KMS-11 (cell line): ENCODE data around the gene DOC2B.

Experiments used
- H2AFZ ChIP-seq: fragments of 200-600 bp; sonication (generic); 2 replicates; pipeline ENCODE4 v1.6.1; 2016; ENCODE audit warnings: antibody characterized with exemption, mixed run types, low read depth
- H3K27ac ChIP-seq: fragments of 200-600 bp; sonication (generic); 2 replicates; pipeline ENCODE4 v1.6.1; 2016; ENCODE audit warnings: mild to moderate bottlenecking, mixed run types
- H3K27me3 ChIP-seq: fragments of 200-600 bp; sonication (generic); 2 replicates; pipeline ENCODE4 v1.6.1; 2017; ENCODE audit warnings: mild to moderate bottlenecking, low read depth, mixed run types, moderate library complexity; ENCODE audit not compliant: insufficient read depth
- H3K36me3 ChIP-seq: fragments of 200-600 bp; sonication (generic); 2 replicates; pipeline ENCODE4 v1.6.1; 2017; ENCODE audit warnings: mild to moderate bottlenecking, mixed run types; ENCODE audit not compliant: insufficient read depth
- H3K4me1 ChIP-seq: fragments of 200-600 bp; sonication (generic); 2 replicates; pipeline ENCODE4 v1.6.1; 2016; ENCODE audit warnings: mild to moderate bottlenecking, low read depth, mixed run types; ENCODE audit not compliant: poor library complexity, severe bottlenecking
- H3K4me2 ChIP-seq: fragments of 200-600 bp; sonication (generic); 2 replicates; pipeline ENCODE4 v1.7.0; 2016; ENCODE audit warnings: mild to moderate bottlenecking, mixed run types
- H3K4me3 ChIP-seq: fragments of 200-600 bp; sonication (generic); IDR thresholded peaks from 2 replicates; pipeline ENCODE4 v1.6.1; 2017; ENCODE audit warnings: low read depth, low read length, mixed read lengths; ENCODE audit not compliant: insufficient read depth
- H3K79me2 ChIP-seq: fragments of 200-600 bp; sonication (generic); 2 replicates; pipeline ENCODE4 v1.6.1; 2016; ENCODE audit warnings: low read depth, mixed run types; ENCODE audit not compliant: insufficient read depth
- H3K9ac ChIP-seq: fragments of 200-600 bp; sonication (generic); 2 replicates; pipeline ENCODE4 v1.6.1; 2016; ENCODE audit warnings: mild to moderate bottlenecking, mixed run types
- H4K20me1 ChIP-seq: fragments of 200-600 bp; sonication (generic); 2 replicates; pipeline ENCODE4 v1.6.1; 2016; ENCODE audit warnings: mild to moderate bottlenecking, mixed run types; ENCODE audit not compliant: insufficient read depth
- CTCF ChIP-seq: fragments of 200-600 bp; sonication (generic); conservative IDR thresholded peaks from 2 replicates; pipeline ENCODE4 v1.6.1; 2017; ENCODE audit warnings: low read depth, mild to moderate bottlenecking, antibody characterized with exemption, low read length, moderate library complexity, mixed read lengths

Gene DOC2B

GRCh38 chr17:145671-146541 is 35.5 kb downstream of the DOC2B start:
- peaks cover 11% of the 10 kb centered on the region; the same call in 1 of the 2 replicates for H3K27me3 ChIP-seq
- no peaks in the 10 kb centered on the region for H3K79me2 ChIP-seq
- H3K4me3 ChIP-seq, result no peak overlapping the region
- H3K9ac ChIP-seq, result no peak overlapping the region
- H3K4me2 ChIP-seq, result no peak overlapping the region
- H4K20me1 ChIP-seq, result no peaks in the 10 kb centered on the region
- H3K4me1 ChIP-seq, result peaks cover 4% of the 10 kb centered on the region
- TF ChIP-seq CTCF, result no peak
- no peak overlapping the region for H2AFZ ChIP-seq
- no peaks in the 10 kb centered on the region for H3K36me3 ChIP-seq
- no peak overlapping the region for H3K27ac ChIP-seq

GRCh38 chr17:144936-145670 is 36.3 kb downstream of the DOC2B start:
- no peak overlapping the region for H3K4me3 ChIP-seq
- no peak overlapping the region for H3K4me2 ChIP-seq
- H4K20me1 ChIP-seq, result no peaks in the 10 kb centered on the region
- H3K27me3 ChIP-seq, result peaks cover 11% of the 10 kb centered on the region; the same call in 1 of the 2 replicates
- no peaks in the 10 kb centered on the region for H3K36me3 ChIP-seq
- H3K9ac ChIP-seq, result no peak overlapping the region
- no peak for TF ChIP-seq CTCF
- no peaks in the 10 kb centered on the region for H3K79me2 ChIP-seq
- peaks cover 4% of the 10 kb centered on the region for H3K4me1 ChIP-seq
- H3K27ac ChIP-seq, result no peak overlapping the region
- H2AFZ ChIP-seq, result no peak overlapping the region

GRCh38 chr17:143785-144281 is 37.6 kb downstream of the DOC2B start:
- no peaks in the 10 kb centered on the region for H4K20me1 ChIP-seq
- no peak overlapping the region for H3K9ac ChIP-seq
- H2AFZ ChIP-seq, result no peak overlapping the region
- no peaks in the 10 kb centered on the region for H3K36me3 ChIP-seq
- peaks cover 4% of the 10 kb centered on the region for H3K4me1 ChIP-seq
- peaks cover 3% of the 10 kb centered on the region; the same call in 1 of the 2 replicates for H3K27me3 ChIP-seq
- H3K27ac ChIP-seq, result no peak overlapping the region
- H3K4me3 ChIP-seq, result no peak overlapping the region
- no peak overlapping the region for H3K4me2 ChIP-seq
- no peaks in the 10 kb centered on the region for H3K79me2 ChIP-seq
- peak; percentile 78 for TF ChIP-seq CTCF

GRCh38 chr17:142876-143784 is 38.3 kb downstream of the DOC2B start:
- Histone ChIP-seq H2AFZ (no peak overlapping the region), H3K4me3 (no peak overlapping the region), H3K36me3 (no peaks in the 10 kb centered on the region), H3K4me2 (no peak overlapping the region), H3K27ac (no peak overlapping the region), H3K79me2 (no peaks in the 10 kb centered on the region), H3K27me3 (peaks cover 3% of the 10 kb centered on the region; the same call in 1 of the 2 replicates), H3K9ac (no peak overlapping the region), H3K4me1 (peaks cover 4% of the 10 kb centered on the region), H4K20me1 (no peaks in the 10 kb centered on the region)
- TF ChIP-seq CTCF, result no peak
